Fibroblast of skin of right quadriceps (primary cell): ENCODE data around the gene XAGE3.

ENCODE experiments used
- DNase-seq: peaks from one replicate; pipeline ENCODE4 v3.0.0-alpha.2; 2013

XAGE3 gene

GRCh38 chrX:52839137-52839536, 28.7 kb downstream of the XAGE3 start:
- DNase-seq, result no peak

GRCh38 chrX:52830551-52830950, 37.3 kb downstream of the XAGE3 start:
- DNase-seq, result no peak

- no peak for DNase-seq
These were observed 43.3 kb downstream of the XAGE3 start for GRCh38 chrX:52824608-52825007.

GRCh38 chrX:52821079-52821760, 46.7 kb downstream of the XAGE3 start:
- DNase-seq, result no peak

GRCh38 chrX:52819788-52820187, 48.1 kb downstream of the XAGE3 start:
- DNase-seq, result no peak
